HFF-Myc (cell line): ENCODE measurements around the gene PNCK.

Experiments used
- DNase-seq: peaks from one replicate; pipeline ENCODE4 v3.0.0-alpha.2; 2011; ENCODE audit warnings: low read depth; ENCODE audit errors: extremely low read depth
- H3K4me3 ChIP-seq: replicated peaks from 2 replicates; pipeline ENCODE4 v1.5.1; 2011; ENCODE audit warnings: low read depth, mild to moderate bottlenecking, control low read depth, low read length
- CTCF ChIP-seq: IDR thresholded peaks from 2 replicates; pipeline ENCODE4 v1.5.1; 2012; ENCODE audit warnings: mild to moderate bottlenecking, low read depth, low read length, control low read depth; ENCODE audit errors: missing control alignments

Gene PNCK

GRCh38 chrX:153673428-153674218 lies at the start of gene PNCK:
Gene PNCK (minus strand): TSS chrX:153673813. CDS start chrX:153673076, 737 bp downstream.
- no peak for DNase-seq
- TF ChIP-seq CTCF, result no peak
- no peak within 1 kb of the TSS for H3K4me3 ChIP-seq

- TF ChIP-seq CTCF, result no peak
- H3K4me3 ChIP-seq, result peak overlapping the region; percentile 64
- no peak for DNase-seq
These were observed 49.2 kb upstream of the PNCK start for GRCh38 chrX:153722704-153723350.

- H3K4me3 ChIP-seq, result no peak overlapping the region
- TF ChIP-seq CTCF, result no peak
- no peak for DNase-seq
These were observed 46.1 kb upstream of the PNCK start for GRCh38 chrX:153719701-153720100.

- DNase-seq, result no peak
- TF ChIP-seq CTCF, result no peak
- no peak overlapping the region for H3K4me3 ChIP-seq
These were observed 45.6 kb upstream of the PNCK start for GRCh38 chrX:153719238-153719637.

GRCh38 chrX:153717445-153717844 lies 43.8 kb upstream of the PNCK start:
- no peak for DNase-seq
- no peak for TF ChIP-seq CTCF
- no peak overlapping the region for H3K4me3 ChIP-seq

GRCh38 chrX:153714256-153714655 lies 40.6 kb upstream of the PNCK start:
- no peak overlapping the region for H3K4me3 ChIP-seq
- no peak for TF ChIP-seq CTCF
- no peak for DNase-seq
